Esophagus squamous epithelium (tissue), 5 donors: ENCODE data around the gene MRAS. TPM values are rescaled to one million over a fixed set of nuclear protein-coding genes. Genes with fewer than 3 reads are reported as not detected.
"Not testable (repeated sequence)": the region's sequence is repeated elsewhere in the genome, so short reads cannot be mapped to it uniquely, and the experiment has no call there.

Source experiments
- DNase-seq: peaks from one replicate; lab custom pipeline; 2025; lab: John Stamatoyannopoulos, UW
- H3K27ac ChIP-seq, 4 donors: fragments of 200-600 bp; sonication (generic); one replicate each; pipeline ENCODE4 v1.5.1; 2016 to 2019; ENCODE audit warnings: mild to moderate bottlenecking in 1 of 4
- H3K27me3 ChIP-seq, 4 donors: fragments of 200-600 bp; sonication (generic); 1 replicate in 3 of 4; 2 replicates in 1 of 4; pipeline versions ENCODE4 v1.5.1 to v1.6.0; 2017 to 2021; ENCODE audit warnings: antibody characterized with exemption in 1 of 4
- H3K36me3 ChIP-seq, 3 donors: fragments of 200-600 bp; sonication (generic); one replicate each; pipeline ENCODE4 v1.5.1; 2016 to 2019
- H3K4me1 ChIP-seq, 3 donors: fragments of 200-600 bp; sonication (generic); one replicate each; pipeline ENCODE4 v1.5.1; 2017 to 2019
- H3K4me3 ChIP-seq, 4 donors: fragments of 200-600 bp; sonication (generic); 1 replicate in 3 of 4; 2 replicates in 1 of 4; pipeline ENCODE4 v1.5.1; 2016 to 2019; ENCODE audit warnings: mild to moderate bottlenecking in 2 of 4, moderate library complexity in 1 of 4
- H3K9me3 ChIP-seq, 3 donors: fragments of 200-600 bp; sonication (generic); one replicate each; pipeline ENCODE4 v1.5.1; 2016 to 2019
- POLR2A ChIP-seq, 4 donors: fragments of 450-650 bp; IDR thresholded peaks; one replicate each; pipeline ENCODE4 v1.6.1; 2017; ENCODE audit warnings: antibody characterized with exemption in 4 of 4, mild to moderate bottlenecking in 4 of 4, moderate library complexity in 3 of 4
- WGBS, 2 donors: methylation state at CpG; one replicate each; pipeline ENCODE4 v1.1.5; 2018; 5-methylcytosine and 5-hydroxymethylcytosine counted together
- intact Hi-C: fragments of 100-400 bp; cut with DNase I; formaldehyde crosslinking; loops from one replicate; pipeline ENCODE4 v1.15.0; 2022
- total RNA-seq, 4 donors: library from RNA; depleted of rRNA; stranded (reverse); fragments of >200 nt; gene quantifications; one replicate each; pipeline ENCODE4 v1.1.0, GENCODE V29; 2016
- TF ChIP-seq, protein P1 (sequence below), 6 experiments: fragments of 450-650 bp in 4 of 6; fragments of 200-600 bp in 2 of 6; sonication (generic) in 2 of 6; IDR thresholded peaks; one replicate each; pipeline ENCODE4 v1.5.1; 2016 to 2019; ENCODE audit warnings: antibody characterized with exemption in 6 of 6, mild to moderate bottlenecking in 4 of 6, moderate library complexity in 4 of 6
- donor health status: DM: yes; HTN: yes; CAD: no.

MRAS gene
- total RNA-seq, 4 donors from 2014 or later = 0.72 to 5.9 (median 2.4) TPM

DNA sequence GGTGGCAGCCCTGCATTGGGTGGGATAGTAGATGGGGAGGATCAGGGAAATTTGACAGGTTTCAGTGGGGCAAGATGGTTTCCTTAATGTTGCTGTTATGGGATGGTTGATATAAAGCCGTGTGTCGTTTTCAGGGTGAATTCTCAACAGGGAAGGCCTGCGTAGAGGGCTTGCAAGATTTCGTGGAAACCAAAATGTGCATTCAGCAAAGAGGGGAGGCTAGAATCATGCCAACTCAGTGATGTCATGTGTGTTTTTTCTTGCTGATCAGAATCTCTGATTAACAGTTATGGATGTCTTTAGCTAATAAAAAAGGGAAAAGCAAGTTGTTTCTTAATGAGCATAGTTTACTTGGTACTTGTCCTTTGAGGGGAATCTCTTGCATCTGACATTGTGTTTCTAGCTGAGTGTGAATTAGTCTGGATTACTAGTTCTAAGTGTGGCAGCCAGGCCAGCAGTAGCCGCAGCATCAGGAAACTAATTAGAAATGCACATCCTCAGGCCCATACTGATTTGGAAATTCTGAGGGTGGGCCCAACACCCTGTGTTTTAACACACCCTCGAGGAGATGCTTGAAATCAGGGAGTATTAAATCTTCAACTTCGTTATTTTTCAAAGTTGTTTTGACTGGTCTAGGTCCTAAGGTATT is 24.8 kb downstream of the MRAS start:
- Histone ChIP-seq H3K9me3 (no peaks in the 10 kb centered on the region), H3K27me3 (no peaks in the 10 kb centered on the region), H3K4me3 (no peak overlapping the region), H3K4me1 (no peaks in the 10 kb centered on the region), H3K27ac (no peak overlapping the region), H3K36me3 (no peaks in the 10 kb centered on the region)
- TF ChIP-seq POLR2A (IDR thresholded peaks at IDR 0.05) = no peak
- TF ChIP-seq, protein P1, sequence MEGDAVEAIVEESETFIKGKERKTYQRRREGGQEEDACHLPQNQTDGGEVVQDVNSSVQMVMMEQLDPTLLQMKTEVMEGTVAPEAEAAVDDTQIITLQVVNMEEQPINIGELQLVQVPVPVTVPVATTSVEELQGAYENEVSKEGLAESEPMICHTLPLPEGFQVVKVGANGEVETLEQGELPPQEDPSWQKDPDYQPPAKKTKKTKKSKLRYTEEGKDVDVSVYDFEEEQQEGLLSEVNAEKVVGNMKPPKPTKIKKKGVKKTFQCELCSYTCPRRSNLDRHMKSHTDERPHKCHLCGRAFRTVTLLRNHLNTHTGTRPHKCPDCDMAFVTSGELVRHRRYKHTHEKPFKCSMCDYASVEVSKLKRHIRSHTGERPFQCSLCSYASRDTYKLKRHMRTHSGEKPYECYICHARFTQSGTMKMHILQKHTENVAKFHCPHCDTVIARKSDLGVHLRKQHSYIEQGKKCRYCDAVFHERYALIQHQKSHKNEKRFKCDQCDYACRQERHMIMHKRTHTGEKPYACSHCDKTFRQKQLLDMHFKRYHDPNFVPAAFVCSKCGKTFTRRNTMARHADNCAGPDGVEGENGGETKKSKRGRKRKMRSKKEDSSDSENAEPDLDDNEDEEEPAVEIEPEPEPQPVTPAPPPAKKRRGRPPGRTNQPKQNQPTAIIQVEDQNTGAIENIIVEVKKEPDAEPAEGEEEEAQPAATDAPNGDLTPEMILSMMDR (IDR thresholded peaks at IDR 0.05) = no peak
- DNase-seq = no peak
- intact Hi-C loops = no loop called here
- 82 to 84% methylated on average over 7 of the region's 7 CpGs for WGBS, 2 donors

DNA sequence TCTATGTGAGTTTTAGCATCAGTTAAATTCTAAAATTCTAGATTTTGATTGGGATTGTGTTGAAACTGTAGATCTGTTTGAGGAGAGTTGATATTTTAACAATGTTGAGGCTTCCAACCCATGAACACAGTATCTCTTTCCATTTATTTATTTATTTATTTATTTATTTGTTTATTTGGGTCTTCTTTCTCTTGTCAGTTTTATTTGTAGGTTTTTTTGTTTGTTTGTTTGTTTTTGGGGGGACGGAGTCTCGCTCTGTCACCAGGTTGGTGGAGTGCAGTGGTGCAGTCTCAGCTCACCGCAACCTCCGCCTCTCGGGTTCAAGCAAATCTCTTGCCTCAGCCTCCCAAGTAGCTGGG is 25.3 kb downstream of the MRAS start:
- Histone ChIP-seq H3K36me3 (no peaks in the 10 kb centered on the region), H3K9me3 (no peaks in the 10 kb centered on the region), H3K4me1 (no peaks in the 10 kb centered on the region), H3K27me3 (no peaks in the 10 kb centered on the region), H3K4me3 (no peak overlapping the region), H3K27ac (no peak overlapping the region)
- intact Hi-C loops = no loop called here
- DNase-seq = no peak
- TF ChIP-seq, protein P1 (IDR thresholded peaks at IDR 0.05) = no peak
- TF ChIP-seq POLR2A (IDR thresholded peaks at IDR 0.05) = no peak
- 87 to 94% methylated on average over 5 of the region's 5 CpGs for WGBS, 2 donors

- intact Hi-C loops = no loop called here
- Histone ChIP-seq H3K9me3 (no peaks in the 10 kb centered on the region), H3K36me3 (no peaks in the 10 kb centered on the region), H3K27me3 (no peaks in the 10 kb centered on the region), H3K4me3 (no peak overlapping the region), H3K4me1 (no peaks in the 10 kb centered on the region), H3K27ac (no peak overlapping the region)
- no peak for TF ChIP-seq POLR2A (IDR thresholded peaks at IDR 0.05)
- TF ChIP-seq, protein P1 (IDR thresholded peaks at IDR 0.05) = no peak
- WGBS, 2 donors = 47 to 76% methylated on average over 2 of the region's 2 CpGs
- DNase-seq = no peak
These were observed 26.3 kb downstream of the MRAS start for GRCh38 chr3:138374573-138375134.

DNA sequence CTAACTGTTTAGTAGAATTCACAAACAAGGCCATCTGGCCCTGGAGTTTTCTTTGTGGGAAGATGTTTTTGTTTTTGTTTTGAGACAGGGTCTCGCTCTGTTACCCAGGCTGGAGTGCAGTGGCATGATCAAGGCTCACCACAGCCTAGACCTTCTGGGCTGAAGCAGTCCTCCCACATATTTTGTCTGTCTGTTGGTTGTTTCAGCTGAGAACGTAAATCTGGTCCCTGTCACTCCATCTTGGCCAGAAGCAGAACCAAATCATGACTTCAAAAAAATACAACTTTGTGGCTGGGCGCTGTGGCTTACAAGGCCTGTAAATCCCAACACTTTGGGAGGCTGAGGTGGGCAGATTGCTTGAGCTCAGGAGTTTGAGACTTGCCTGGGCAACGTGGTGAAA is 27.1 kb downstream of the MRAS start:
- TF ChIP-seq, protein P1 (IDR thresholded peaks at IDR 0.05) = no peak
- no peak for TF ChIP-seq POLR2A (IDR thresholded peaks at IDR 0.05)
- H3K9me3 ChIP-seq = no peaks in the 10 kb centered on the region
- no peak overlapping the region for H3K27ac ChIP-seq
- 64 to 75% methylated on average over 3 to 4 of the region's 4 CpGs for WGBS, 2 donors
- intact Hi-C loops = no loop called here
- DNase-seq = no peak
- H3K27me3 ChIP-seq = no peaks in the 10 kb centered on the region
- H3K36me3 ChIP-seq = no peaks in the 10 kb centered on the region
- H3K4me1 ChIP-seq = no peaks in the 10 kb centered on the region
- H3K4me3 ChIP-seq = no peak overlapping the region

DNA sequence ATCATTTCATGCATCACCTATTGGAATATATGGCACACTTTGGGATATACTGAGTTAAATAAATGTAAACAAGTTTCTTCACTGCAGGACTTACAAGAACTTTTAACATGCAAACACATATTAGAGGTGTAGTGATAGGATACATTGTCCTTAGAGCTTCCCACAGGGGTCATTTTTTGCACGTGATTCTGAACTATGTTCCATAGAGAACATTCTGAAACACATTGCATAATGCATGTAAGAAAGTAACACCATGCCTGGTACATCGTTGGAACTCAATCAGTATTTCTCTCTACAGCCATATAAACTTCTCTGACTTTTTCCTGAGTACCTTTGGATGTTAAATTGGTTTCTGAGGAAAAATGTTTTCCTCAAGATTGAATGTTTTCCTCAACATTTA is 28.3 kb downstream of the MRAS start:
- no peak for DNase-seq
- H3K9me3 ChIP-seq = no peaks in the 10 kb centered on the region
- no peaks in the 10 kb centered on the region for H3K36me3 ChIP-seq
- 68 to 70% methylated on average over 2 of the region's 2 CpGs for WGBS, 2 donors
- intact Hi-C loops = no loop called here
- no peak overlapping the region for H3K27ac ChIP-seq
- H3K4me3 ChIP-seq = no peak overlapping the region
- TF ChIP-seq, protein P1 (IDR thresholded peaks at IDR 0.05) = no peak
- TF ChIP-seq POLR2A (IDR thresholded peaks at IDR 0.05) = no peak
- peaks cover 2 to 9% (median 5%) of the 10 kb centered on the region in 3 donors for H3K4me1 ChIP-seq
- H3K27me3 ChIP-seq = no peaks in the 10 kb centered on the region

DNA sequence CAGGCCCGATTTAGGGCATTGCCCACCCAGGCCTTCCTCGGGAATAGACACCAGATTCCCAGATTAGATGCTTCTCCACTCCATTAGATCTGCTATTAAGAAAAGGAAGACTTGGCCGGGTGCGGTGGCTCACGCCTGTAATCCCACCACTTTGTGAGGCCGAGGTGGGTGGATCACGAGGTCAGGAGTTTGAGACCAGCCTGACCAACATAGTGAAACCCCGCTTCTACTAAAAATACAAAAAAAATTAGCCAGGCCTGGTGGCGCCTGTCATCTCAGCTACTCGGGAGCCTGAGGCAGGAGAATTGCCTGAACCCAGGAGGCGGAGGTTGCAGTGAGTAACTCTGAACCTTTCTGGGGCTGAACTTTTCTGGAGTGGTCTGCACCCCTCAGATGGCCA is 28.8 kb downstream of the MRAS start:
- H3K4me3 ChIP-seq, intact Hi-C loops, H3K9me3 ChIP-seq, H3K36me3 ChIP-seq, DNase-seq, H3K27ac ChIP-seq, H3K27me3 ChIP-seq: not testable (repeated sequence)
- 83 to 90% methylated on average over 8 to 9 of the region's 11 CpGs for WGBS, 2 donors
- H3K4me1 ChIP-seq = peaks cover 7 to 14% (median 10%) of the 10 kb centered on the region in 3 donors
